Large intestine (tissue), 3 donors: Measurements from ENCODE around the gene SLC37A1. TPM values are rescaled to one million over a fixed set of nuclear protein-coding genes. Genes with fewer than 3 reads are reported as not detected.

Source experiments
- DNase-seq, 2 donors: peaks; one replicate each; pipeline versions ENCODE4 v3.0.0 to v3.0.0-alpha.2; 2013
- H3K27ac ChIP-seq: one replicate; pipeline ENCODE4 v1.5.1; 2013; ENCODE audit warnings: low read length
- H3K27me3 ChIP-seq: 2 replicates; pipeline ENCODE4 v1.6.1; 2013; ENCODE audit warnings: low read length; ENCODE audit not compliant: control insufficient read depth, insufficient read depth
- H3K36me3 ChIP-seq: 2 replicates; pipeline ENCODE4 v1.6.1; 2013; ENCODE audit warnings: low read length; ENCODE audit not compliant: control insufficient read depth, insufficient read depth
- H3K4me1 ChIP-seq: one replicate; pipeline ENCODE4 v1.6.1; 2013; ENCODE audit warnings: low read length; ENCODE audit not compliant: control insufficient read depth, insufficient read depth
- H3K4me3 ChIP-seq: one replicate; pipeline ENCODE4 v1.5.1; 2013; ENCODE audit warnings: low read length
- H3K9me3 ChIP-seq: one replicate; pipeline ENCODE4 v1.6.1; 2013; ENCODE audit warnings: mild to moderate bottlenecking, low read depth, low read length, moderate library complexity; ENCODE audit not compliant: control insufficient read depth
- WGBS: methylation state at CpG from one replicate; pipeline ENCODE4 v1.1.5; 2013; ENCODE audit warnings: low lambda C conversion rate; ENCODE audit not compliant: insufficient coverage; 5-methylcytosine and 5-hydroxymethylcytosine counted together
- polyA plus RNA-seq: library from polyadenylated mRNA; unstranded; fragments of 120-200 nt; gene quantifications from one replicate; pipeline ENCODE4 v1.2.1, GENCODE V29; 2013

Gene SLC37A1
- polyA plus RNA-seq, 1 donor, result 35.9 TPM

- Histone ChIP-seq H3K36me3 (peaks cover 57% of the 10 kb centered on the region), H3K27me3 (no peaks in the 10 kb centered on the region), H3K9me3 (no peaks in the 10 kb centered on the region), H3K4me1 (peaks cover 21% of the 10 kb centered on the region), H3K4me3 (no peak overlapping the region), H3K27ac (no peak overlapping the region)
- WGBS, result no CpG with 5 or more reads among the region's 7 CpGs
- no peak for DNase-seq
Measured at GRCh38 chr21:42518626-42519025, 5.0 kb downstream of the SLC37A1 start.

DNA sequence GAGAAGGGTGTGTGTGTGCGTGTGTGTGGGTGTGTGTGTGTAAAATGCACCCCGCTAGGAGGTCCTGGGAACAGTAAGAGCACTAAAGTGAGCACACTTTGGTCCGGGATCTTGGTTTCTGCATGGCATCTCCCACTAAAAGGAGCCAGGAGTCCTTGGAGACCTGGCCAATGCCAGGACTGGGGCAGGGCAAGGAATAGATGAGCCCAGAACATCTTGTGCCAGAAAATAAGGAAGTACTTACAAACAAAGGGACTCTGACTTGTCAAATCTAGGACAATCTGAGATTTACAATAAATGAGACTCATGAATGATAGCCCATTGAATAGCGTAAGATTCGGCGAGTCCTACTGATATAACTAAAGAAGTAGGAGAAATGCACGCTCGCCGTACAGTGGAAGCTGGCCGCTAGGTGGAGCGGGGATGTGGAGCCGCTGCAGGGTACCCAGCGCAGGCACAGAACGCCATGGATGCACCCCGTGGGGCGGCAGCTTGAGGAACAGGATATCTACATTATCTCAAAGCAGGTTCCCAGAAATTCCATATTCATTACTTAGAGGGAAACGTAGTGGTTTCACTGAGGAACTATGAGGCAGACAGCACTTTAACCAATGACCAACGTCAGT lies 7.1 kb downstream of the SLC37A1 start:
- Histone ChIP-seq H3K4me1 (peaks cover 37% of the 10 kb centered on the region), H3K9me3 (no peaks in the 10 kb centered on the region), H3K4me3 (no peak overlapping the region), H3K27me3 (no peaks in the 10 kb centered on the region), H3K36me3 (peaks cover 57% of the 10 kb centered on the region), H3K27ac (no peak overlapping the region)
- no CpG with 5 or more reads among the region's 18 CpGs for WGBS
- no peak for DNase-seq

DNA sequence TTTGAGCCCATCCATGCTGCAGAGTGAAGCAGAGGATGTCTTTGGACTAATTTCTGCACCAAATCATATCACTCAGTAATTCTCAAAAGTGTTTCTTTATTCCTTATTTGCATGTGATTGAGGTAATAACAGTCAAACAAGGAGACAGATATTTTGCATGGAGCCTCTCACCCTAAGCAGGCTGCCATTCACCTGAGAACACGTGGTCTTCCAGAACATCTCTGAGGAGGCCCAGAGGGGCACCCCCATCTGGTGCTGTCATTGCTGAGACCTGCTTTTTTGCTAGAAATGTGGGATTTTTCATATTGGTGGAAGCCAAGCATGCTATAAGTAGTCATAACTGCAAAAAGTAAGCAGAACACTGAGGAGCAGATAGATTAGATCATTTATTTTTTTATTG lies 7.7 kb downstream of the SLC37A1 start:
- peaks cover 41% of the 10 kb centered on the region for H3K4me1 ChIP-seq
- H3K4me3 ChIP-seq, result no peak overlapping the region
- H3K36me3 ChIP-seq, result peaks cover 57% of the 10 kb centered on the region
- no peaks in the 10 kb centered on the region for H3K9me3 ChIP-seq
- H3K27ac ChIP-seq, result no peak overlapping the region
- H3K27me3 ChIP-seq, result no peaks in the 10 kb centered on the region
- no peak for DNase-seq
- WGBS, result no CpG with 5 or more reads among the region's 1 CpG

DNA sequence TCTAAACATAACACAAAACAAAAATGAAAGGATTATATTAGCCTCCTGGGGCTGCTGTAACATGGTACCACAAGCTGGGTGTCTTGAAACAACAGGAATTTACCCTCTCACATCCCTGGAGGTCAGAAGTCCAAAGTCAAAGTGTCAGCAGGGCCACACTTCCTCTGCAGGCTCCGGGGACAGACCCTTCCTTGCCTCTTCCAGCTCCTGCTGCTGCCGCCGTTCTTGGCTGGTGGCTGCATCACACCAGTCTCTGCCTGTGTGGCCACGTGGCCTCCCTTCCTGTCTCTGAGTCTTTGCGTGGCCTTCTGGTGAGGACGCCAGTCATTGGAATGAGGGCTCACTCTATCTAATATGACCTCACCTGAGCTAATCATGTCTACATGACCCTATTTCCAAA lies 8.2 kb downstream of the SLC37A1 start:
- WGBS, result no CpG with 5 or more reads among the region's 6 CpGs
- no peak overlapping the region for H3K27ac ChIP-seq
- no peak overlapping the region for H3K4me3 ChIP-seq
- H3K4me1 ChIP-seq, result peaks cover 45% of the 10 kb centered on the region
- peaks cover 55% of the 10 kb centered on the region for H3K36me3 ChIP-seq
- H3K9me3 ChIP-seq, result no peaks in the 10 kb centered on the region
- no peaks in the 10 kb centered on the region for H3K27me3 ChIP-seq
- no peak for DNase-seq

- no peaks in the 10 kb centered on the region for H3K27me3 ChIP-seq
- H3K4me3 ChIP-seq, result no peak overlapping the region
- no peaks in the 10 kb centered on the region for H3K9me3 ChIP-seq
- no peak for DNase-seq
- WGBS, result 100% methylated on average over 1 of the region's 14 CpGs
- peaks cover 50% of the 10 kb centered on the region for H3K4me1 ChIP-seq
- no peak overlapping the region for H3K27ac ChIP-seq
- peaks cover 50% of the 10 kb centered on the region for H3K36me3 ChIP-seq
Measured at GRCh38 chr21:42522271-42522670, 8.6 kb downstream of the SLC37A1 start.

DNA sequence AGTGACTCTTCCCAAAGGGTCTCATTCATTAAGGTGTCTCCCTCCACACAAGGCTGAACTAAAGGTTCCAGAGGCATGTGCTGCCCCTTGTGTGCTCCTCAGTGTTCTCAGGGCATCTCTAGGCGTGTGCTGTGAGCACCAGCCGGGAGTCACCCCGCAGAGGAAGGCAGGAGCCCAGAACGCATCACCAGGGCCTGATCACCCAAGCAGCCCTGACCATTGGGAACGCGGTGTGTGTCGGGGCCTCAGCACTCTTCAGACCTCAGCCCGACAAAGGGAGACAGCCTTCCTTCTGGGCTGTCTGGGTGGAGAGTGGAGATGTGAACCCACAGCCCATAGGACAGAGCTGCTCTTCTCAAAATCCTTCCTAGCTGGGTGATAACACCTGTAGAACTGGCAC lies 9.1 kb downstream of the SLC37A1 start:
- Histone ChIP-seq H3K9me3 (no peaks in the 10 kb centered on the region), H3K27ac (no peak overlapping the region), H3K4me3 (no peak overlapping the region), H3K27me3 (no peaks in the 10 kb centered on the region), H3K36me3 (peaks cover 46% of the 10 kb centered on the region), H3K4me1 (peaks cover 54% of the 10 kb centered on the region)
- WGBS, result no CpG with 5 or more reads among the region's 8 CpGs
- no peak for DNase-seq

- Histone ChIP-seq H3K4me3 (no peak overlapping the region), H3K36me3 (peaks cover 42% of the 10 kb centered on the region), H3K4me1 (peaks cover 58% of the 10 kb centered on the region)
Measured at GRCh38 chr21:42523211-42523610, 9.6 kb downstream of the SLC37A1 start.

DNA sequence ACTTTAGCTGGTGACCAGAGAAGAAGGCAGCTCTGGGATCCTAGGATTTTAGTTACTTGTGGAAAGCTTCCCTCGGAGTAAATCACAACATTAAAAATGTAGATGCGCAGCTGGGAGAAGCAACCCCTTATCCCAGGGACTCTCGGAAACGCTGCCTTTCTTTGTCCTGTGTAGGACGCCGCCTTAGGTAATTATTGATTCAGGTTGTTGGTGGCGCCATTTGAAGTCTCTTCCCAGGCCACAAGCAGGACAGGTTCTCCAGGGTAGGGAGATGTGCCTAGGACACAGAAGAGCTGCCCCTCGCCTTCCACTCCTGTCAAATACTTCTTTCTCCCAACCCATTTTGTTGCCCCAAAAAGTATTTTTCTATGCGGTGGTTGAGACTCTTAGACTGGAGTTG lies 10.3 kb downstream of the SLC37A1 start:
- peaks cover 35% of the 10 kb centered on the region for H3K36me3 ChIP-seq

More at GRCh38 chr21:42523211-42523610, 9.6 kb downstream of the SLC37A1 start:
- Histone ChIP-seq H3K27me3 (no peaks in the 10 kb centered on the region), H3K27ac (no peak overlapping the region), H3K9me3 (no peaks in the 10 kb centered on the region)
- DNase-seq, result no peak
- no CpG with 5 or more reads among the region's 7 CpGs for WGBS

DNA sequence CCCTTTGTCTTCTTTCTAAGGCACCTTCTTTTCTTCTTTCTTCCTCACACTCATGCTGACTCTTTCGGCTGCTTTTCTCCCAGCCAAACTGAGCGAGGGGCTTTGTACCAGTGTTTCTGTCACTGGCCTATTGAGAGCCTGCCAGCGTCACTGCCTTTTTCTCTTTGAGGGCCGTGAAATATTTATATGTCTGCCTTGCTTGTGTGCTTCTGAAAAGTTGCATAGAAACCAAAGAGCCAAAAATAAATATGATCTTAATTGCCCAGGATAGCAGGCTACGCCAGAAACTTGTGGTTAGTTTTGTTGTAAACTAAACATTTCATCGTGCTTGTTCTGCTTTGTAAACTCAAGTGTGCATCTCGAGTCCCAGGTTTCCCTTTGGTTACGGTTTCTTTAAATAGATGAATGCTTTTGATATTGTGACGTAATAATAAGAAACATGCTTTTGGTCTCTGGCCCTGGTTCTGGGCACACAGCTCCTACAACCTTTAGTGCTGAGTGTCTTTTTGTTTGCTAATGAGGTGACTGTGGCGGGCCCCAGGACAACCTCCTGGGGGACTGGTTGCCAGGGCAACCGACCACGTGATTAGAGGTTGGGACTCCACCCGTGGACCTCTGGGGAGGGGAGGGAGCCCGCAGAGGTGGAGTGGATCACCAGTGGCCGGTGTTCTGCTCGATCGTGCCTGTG lies 10.8 kb downstream of the SLC37A1 start:
- Histone ChIP-seq H3K27me3 (no peaks in the 10 kb centered on the region), H3K27ac (peak overlapping the region; percentile 88), H3K36me3 (peaks cover 30% of the 10 kb centered on the region), H3K4me1 (peaks cover 63% of the 10 kb centered on the region), H3K9me3 (no peaks in the 10 kb centered on the region), H3K4me3 (no peak overlapping the region)
- WGBS, result 51% methylated on average over 4 of the region's 17 CpGs
- DNase-seq, result peak; percentile 62 to 84

More for the DNA sequence above, 10.3 kb downstream of the SLC37A1 start:
- 54% methylated on average over 2 of the region's 9 CpGs for WGBS
- H3K9me3 ChIP-seq, result no peaks in the 10 kb centered on the region
- peak overlapping the region; percentile 88 for H3K27ac ChIP-seq
- no peaks in the 10 kb centered on the region for H3K27me3 ChIP-seq
- H3K4me3 ChIP-seq, result no peak overlapping the region
- H3K4me1 ChIP-seq, result peaks cover 63% of the 10 kb centered on the region
- no peak for DNase-seq

GRCh38 chr21:42525029-42525581 lies 11.5 kb downstream of the SLC37A1 start:
- peaks cover 30% of the 10 kb centered on the region for H3K36me3 ChIP-seq
- DNase-seq, result peak in 1 of 2 donors; percentile 57
- H3K4me3 ChIP-seq, result no peak overlapping the region

More at GRCh38 chr21:42525029-42525581, 11.5 kb downstream of the SLC37A1 start:
- Histone ChIP-seq H3K27ac (peak overlapping the region; percentile 88), H3K4me1 (peaks cover 63% of the 10 kb centered on the region), H3K9me3 (no peaks in the 10 kb centered on the region), H3K27me3 (no peaks in the 10 kb centered on the region)
- WGBS, result no CpG with 5 or more reads among the region's 15 CpGs
